Stomach (tissue), 4 donors: Measurements from ENCODE around the gene NRTN.

Experiments used
- POLR2A ChIP-seq, 4 donors: fragments of 450-650 bp; IDR thresholded peaks; one replicate each; pipeline ENCODE4 v1.6.1; 2016; ENCODE audit warnings: antibody characterized with exemption in 4 of 4, control low read depth in 2 of 4, mild to moderate bottlenecking in 1 of 4, moderate library complexity in 1 of 4
- POLR2AphosphoS5 ChIP-seq, 3 donors: sonication (generic); formaldehyde crosslinking; IDR thresholded peaks; one replicate each; pipeline ENCODE4 v1.6.1; 2016; ENCODE audit warnings: antibody characterized with exemption in 3 of 3
- TF ChIP-seq, protein P1 (sequence below), 7 experiments: fragments of 450-650 bp in 4 of 7; fragments of 200-600 bp in 3 of 7; sonication (generic) in 3 of 7; IDR thresholded peaks; one replicate each; pipeline ENCODE4 v1.5.1; 2016 to 2019; ENCODE audit warnings: antibody characterized with exemption in 7 of 7, control low read depth in 2 of 7, mild to moderate bottlenecking in 1 of 7

GRCh38 chr19:5799247-5800241, 5.3 kb upstream of the NRTN start:
- TF ChIP-seq, protein P1, sequence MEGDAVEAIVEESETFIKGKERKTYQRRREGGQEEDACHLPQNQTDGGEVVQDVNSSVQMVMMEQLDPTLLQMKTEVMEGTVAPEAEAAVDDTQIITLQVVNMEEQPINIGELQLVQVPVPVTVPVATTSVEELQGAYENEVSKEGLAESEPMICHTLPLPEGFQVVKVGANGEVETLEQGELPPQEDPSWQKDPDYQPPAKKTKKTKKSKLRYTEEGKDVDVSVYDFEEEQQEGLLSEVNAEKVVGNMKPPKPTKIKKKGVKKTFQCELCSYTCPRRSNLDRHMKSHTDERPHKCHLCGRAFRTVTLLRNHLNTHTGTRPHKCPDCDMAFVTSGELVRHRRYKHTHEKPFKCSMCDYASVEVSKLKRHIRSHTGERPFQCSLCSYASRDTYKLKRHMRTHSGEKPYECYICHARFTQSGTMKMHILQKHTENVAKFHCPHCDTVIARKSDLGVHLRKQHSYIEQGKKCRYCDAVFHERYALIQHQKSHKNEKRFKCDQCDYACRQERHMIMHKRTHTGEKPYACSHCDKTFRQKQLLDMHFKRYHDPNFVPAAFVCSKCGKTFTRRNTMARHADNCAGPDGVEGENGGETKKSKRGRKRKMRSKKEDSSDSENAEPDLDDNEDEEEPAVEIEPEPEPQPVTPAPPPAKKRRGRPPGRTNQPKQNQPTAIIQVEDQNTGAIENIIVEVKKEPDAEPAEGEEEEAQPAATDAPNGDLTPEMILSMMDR (IDR thresholded peaks at IDR 0.05) = no peak
- peak in 2 of 3 donors; percentile 16 to 40 for TF ChIP-seq POLR2AphosphoS5 (IDR thresholded peaks at IDR 0.05)
- TF ChIP-seq POLR2A (IDR thresholded peaks at IDR 0.05) = no peak
